Neural progenitor cell (in vitro differentiated cells): Measurements from ENCODE around the gene COA6.
"Not testable (repeated sequence)": the region's sequence is repeated elsewhere in the genome, so short reads cannot be mapped to it uniquely, and the experiment has no call there.

Experiments
- EZH2phosphoT487 ChIP-seq: fragments of 200-600 bp; sonication (generic); IDR thresholded peaks from 2 replicates; pipeline ENCODE4 v1.6.1; 2017; ENCODE audit warnings: antibody characterized with exemption
- TF ChIP-seq, protein P1 (sequence below): fragments of 200-600 bp; sonication (generic); IDR thresholded peaks from 2 replicates; pipeline ENCODE4 v1.5.1; 2017; ENCODE audit warnings: antibody characterized with exemption, mild to moderate bottlenecking

DNA sequence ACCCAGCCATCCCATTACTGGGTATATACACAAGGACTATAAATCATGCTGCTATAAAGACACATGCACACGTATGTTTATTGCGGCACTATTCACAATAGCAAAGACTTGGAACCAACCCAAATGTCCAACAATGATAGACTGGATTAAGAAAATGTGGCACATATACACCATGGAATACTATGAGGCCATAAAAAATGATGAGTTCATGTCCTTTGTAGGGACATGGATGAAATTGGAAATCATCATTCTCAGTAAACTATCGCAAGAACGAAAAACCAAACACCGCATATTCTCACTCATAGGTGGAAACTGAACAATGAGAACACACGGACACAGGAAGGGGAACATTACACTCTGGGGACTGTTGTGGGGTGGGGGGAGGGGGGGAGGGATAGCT lies 26.3 kb downstream of the COA6 start:
- not testable (repeated sequence) for TF ChIP-seq EZH2phosphoT487
- TF ChIP-seq, protein P1, sequence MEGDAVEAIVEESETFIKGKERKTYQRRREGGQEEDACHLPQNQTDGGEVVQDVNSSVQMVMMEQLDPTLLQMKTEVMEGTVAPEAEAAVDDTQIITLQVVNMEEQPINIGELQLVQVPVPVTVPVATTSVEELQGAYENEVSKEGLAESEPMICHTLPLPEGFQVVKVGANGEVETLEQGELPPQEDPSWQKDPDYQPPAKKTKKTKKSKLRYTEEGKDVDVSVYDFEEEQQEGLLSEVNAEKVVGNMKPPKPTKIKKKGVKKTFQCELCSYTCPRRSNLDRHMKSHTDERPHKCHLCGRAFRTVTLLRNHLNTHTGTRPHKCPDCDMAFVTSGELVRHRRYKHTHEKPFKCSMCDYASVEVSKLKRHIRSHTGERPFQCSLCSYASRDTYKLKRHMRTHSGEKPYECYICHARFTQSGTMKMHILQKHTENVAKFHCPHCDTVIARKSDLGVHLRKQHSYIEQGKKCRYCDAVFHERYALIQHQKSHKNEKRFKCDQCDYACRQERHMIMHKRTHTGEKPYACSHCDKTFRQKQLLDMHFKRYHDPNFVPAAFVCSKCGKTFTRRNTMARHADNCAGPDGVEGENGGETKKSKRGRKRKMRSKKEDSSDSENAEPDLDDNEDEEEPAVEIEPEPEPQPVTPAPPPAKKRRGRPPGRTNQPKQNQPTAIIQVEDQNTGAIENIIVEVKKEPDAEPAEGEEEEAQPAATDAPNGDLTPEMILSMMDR, result not testable (repeated sequence)
